ENCODE results near the gene RAPGEF5. TPM values are rescaled to one million over a fixed set of nuclear protein-coding genes. Genes with fewer than 3 reads are reported as not detected.

Gene RAPGEF5
- polyA plus RNA-seq, 1 of the 3 experiments (the other 2 are of a cell fraction), result 1.2 TPM

DNA sequence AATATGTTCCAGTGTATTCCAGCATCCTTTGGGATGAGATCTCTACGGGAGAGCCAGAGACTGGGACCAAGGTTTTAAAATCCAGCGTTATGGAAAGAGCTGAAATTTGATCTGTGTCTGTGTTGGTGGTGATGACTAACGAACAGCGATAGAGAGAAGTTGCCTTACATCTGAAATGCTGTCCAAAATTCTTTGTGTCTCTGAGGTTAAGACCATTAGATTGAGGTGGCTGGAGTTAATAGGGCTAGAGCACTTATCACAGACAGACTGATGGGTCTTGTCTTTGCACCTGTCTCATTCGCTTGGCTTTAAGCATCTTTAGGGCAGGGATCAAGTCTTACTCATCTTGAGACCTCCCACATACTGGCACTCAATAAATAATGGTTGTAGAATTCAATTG, 41.0 kb upstream of the RAPGEF5 start (continued):
- TF ChIP-seq, protein P1, sequence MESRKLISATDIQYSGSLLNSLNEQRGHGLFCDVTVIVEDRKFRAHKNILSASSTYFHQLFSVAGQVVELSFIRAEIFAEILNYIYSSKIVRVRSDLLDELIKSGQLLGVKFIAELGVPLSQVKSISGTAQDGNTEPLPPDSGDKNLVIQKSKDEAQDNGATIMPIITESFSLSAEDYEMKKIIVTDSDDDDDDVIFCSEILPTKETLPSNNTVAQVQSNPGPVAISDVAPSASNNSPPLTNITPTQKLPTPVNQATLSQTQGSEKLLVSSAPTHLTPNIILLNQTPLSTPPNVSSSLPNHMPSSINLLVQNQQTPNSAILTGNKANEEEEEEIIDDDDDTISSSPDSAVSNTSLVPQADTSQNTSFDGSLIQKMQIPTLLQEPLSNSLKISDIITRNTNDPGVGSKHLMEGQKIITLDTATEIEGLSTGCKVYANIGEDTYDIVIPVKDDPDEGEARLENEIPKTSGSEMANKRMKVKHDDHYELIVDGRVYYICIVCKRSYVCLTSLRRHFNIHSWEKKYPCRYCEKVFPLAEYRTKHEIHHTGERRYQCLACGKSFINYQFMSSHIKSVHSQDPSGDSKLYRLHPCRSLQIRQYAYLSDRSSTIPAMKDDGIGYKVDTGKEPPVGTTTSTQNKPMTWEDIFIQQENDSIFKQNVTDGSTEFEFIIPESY (IDR thresholded peaks at IDR 0.05; ENCODE audit: borderline replicate concordance, low read depth), result peak; percentile 56; the same call in 1 of the 2 replicates
- peak; percentile 90 for TF ChIP-seq TCF12 (IDR thresholded peaks at IDR 0.05)
- peak; percentile 70 for TF ChIP-seq POLR2AphosphoS5 (IDR thresholded peaks at IDR 0.05; ENCODE audit: low read depth, low read length)
- TF ChIP-seq GATA2 (CRISPR knock-in tag; IDR thresholded peaks at IDR 0.05), result no peak
- TF ChIP-seq EP300 (IDR thresholded peaks at IDR 0.05; ENCODE audit: borderline replicate concordance in 1 of 2, low read depth in 1 of 2, low read length in 1 of 2), result peak; percentile 30 to 83; a peak in 2 of 4 replicates
- TF ChIP-seq, protein P2, sequence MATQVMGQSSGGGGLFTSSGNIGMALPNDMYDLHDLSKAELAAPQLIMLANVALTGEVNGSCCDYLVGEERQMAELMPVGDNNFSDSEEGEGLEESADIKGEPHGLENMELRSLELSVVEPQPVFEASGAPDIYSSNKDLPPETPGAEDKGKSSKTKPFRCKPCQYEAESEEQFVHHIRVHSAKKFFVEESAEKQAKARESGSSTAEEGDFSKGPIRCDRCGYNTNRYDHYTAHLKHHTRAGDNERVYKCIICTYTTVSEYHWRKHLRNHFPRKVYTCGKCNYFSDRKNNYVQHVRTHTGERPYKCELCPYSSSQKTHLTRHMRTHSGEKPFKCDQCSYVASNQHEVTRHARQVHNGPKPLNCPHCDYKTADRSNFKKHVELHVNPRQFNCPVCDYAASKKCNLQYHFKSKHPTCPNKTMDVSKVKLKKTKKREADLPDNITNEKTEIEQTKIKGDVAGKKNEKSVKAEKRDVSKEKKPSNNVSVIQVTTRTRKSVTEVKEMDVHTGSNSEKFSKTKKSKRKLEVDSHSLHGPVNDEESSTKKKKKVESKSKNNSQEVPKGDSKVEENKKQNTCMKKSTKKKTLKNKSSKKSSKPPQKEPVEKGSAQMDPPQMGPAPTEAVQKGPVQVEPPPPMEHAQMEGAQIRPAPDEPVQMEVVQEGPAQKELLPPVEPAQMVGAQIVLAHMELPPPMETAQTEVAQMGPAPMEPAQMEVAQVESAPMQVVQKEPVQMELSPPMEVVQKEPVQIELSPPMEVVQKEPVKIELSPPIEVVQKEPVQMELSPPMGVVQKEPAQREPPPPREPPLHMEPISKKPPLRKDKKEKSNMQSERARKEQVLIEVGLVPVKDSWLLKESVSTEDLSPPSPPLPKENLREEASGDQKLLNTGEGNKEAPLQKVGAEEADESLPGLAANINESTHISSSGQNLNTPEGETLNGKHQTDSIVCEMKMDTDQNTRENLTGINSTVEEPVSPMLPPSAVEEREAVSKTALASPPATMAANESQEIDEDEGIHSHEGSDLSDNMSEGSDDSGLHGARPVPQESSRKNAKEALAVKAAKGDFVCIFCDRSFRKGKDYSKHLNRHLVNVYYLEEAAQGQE (IDR thresholded peaks at IDR 0.05; ENCODE audit: low read depth, low read length), result peak; percentile 77
- no peak for TF ChIP-seq RAD21 (IDR thresholded peaks at IDR 0.05; ENCODE audit: low read length)
- TF ChIP-seq TEAD4 (IDR thresholded peaks at IDR 0.05; ENCODE audit: borderline replicate concordance, insufficient read depth), result peak; percentile 85
- TF ChIP-seq MXI1 (IDR thresholded peaks at IDR 0.05; ENCODE audit: low read depth, low read length), result no peak
- TF ChIP-seq CHD2 (IDR thresholded peaks at IDR 0.05; ENCODE audit: low read length, partially characterized antibody), result no peak
- peak; percentile 81 for TF ChIP-seq NFIC (IDR thresholded peaks at IDR 0.05; ENCODE audit: borderline replicate concordance)
- TF ChIP-seq, protein P3, sequence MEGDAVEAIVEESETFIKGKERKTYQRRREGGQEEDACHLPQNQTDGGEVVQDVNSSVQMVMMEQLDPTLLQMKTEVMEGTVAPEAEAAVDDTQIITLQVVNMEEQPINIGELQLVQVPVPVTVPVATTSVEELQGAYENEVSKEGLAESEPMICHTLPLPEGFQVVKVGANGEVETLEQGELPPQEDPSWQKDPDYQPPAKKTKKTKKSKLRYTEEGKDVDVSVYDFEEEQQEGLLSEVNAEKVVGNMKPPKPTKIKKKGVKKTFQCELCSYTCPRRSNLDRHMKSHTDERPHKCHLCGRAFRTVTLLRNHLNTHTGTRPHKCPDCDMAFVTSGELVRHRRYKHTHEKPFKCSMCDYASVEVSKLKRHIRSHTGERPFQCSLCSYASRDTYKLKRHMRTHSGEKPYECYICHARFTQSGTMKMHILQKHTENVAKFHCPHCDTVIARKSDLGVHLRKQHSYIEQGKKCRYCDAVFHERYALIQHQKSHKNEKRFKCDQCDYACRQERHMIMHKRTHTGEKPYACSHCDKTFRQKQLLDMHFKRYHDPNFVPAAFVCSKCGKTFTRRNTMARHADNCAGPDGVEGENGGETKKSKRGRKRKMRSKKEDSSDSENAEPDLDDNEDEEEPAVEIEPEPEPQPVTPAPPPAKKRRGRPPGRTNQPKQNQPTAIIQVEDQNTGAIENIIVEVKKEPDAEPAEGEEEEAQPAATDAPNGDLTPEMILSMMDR (IDR thresholded peaks at IDR 0.05), result no peak
- no peak for TF ChIP-seq YY1 (IDR thresholded peaks at IDR 0.05; ENCODE audit: low read depth)
- TF ChIP-seq RFX5 (IDR thresholded peaks at IDR 0.05; ENCODE audit: low read length), result no peak

DNA sequence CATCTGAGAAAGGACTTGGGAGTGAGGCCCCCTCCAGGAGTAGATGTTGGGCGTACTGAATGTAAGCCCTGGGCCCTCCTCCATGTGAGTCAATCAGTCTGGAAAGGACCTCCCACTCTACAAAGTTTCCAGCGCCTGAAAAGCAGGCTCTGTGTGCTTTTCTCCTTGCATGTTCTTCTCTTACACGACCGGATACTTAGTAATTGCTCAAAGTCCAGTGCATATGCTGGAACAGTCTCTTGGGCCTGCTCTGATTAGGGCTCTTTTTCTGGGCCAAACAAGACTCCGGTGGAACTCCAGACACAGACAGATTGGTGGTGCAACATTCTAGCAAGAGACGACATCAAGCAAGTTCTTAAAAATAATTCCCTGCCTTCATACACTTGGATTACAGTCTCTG, 38.3 kb upstream of the RAPGEF5 start:
- 85% methylated on average over 5 of the region's 6 CpGs for WGBS (ENCODE audit: low lambda C conversion rate)
- H3K4me3 ChIP-seq (ENCODE audit: low read depth in 2 of 2, low read length in 1 of 2), result no peak overlapping the region
- CTCF ChIA-PET, result interaction anchor here (1.1 to 1.6 kb wide), 2 partner anchors 58 to 285 kb away, joined by 3 to 5 read pairs; no protein-coding TSS in a partner anchor
- TF ChIP-seq, protein P4, sequence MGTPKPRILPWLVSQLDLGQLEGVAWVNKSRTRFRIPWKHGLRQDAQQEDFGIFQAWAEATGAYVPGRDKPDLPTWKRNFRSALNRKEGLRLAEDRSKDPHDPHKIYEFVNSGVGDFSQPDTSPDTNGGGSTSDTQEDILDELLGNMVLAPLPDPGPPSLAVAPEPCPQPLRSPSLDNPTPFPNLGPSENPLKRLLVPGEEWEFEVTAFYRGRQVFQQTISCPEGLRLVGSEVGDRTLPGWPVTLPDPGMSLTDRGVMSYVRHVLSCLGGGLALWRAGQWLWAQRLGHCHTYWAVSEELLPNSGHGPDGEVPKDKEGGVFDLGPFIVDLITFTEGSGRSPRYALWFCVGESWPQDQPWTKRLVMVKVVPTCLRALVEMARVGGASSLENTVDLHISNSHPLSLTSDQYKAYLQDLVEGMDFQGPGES (IDR thresholded peaks at IDR 0.05; ENCODE audit: low read depth, low read length), result no peak
- TF ChIP-seq SIN3A (IDR thresholded peaks at IDR 0.05; ENCODE audit: borderline replicate concordance, low read depth, low read length) (no peak), RAD21 (IDR thresholded peaks at IDR 0.05; ENCODE audit: low read length) (no peak), EZH2phosphoT487 (IDR thresholded peaks at IDR 0.05; ENCODE audit: borderline replicate concordance, low read depth) (no peak)
- TF ChIP-seq, protein P2 (IDR thresholded peaks at IDR 0.05; ENCODE audit: low read depth, low read length), result no peak

More for the DNA sequence above, 38.3 kb upstream of the RAPGEF5 start:
- Histone ChIP-seq H3K9me2 (no peaks in the 10 kb centered on the region), H4K20me1 (ENCODE audit: insufficient read depth) (no peaks in the 10 kb centered on the region), H3K9me3 (no peaks in the 10 kb centered on the region), H3K4me2 (no peak overlapping the region), H3F3A (replicated peaks; ENCODE audit: insufficient read depth) (peaks cover 13% of the 10 kb centered on the region), H3K4me1 (ENCODE audit: control insufficient read depth in 1 of 2, insufficient read depth in 2 of 2, low read depth in 1 of 2, low read length in 1 of 2) (peaks cover 9 to 12% of the 10 kb centered on the region in 2 experiments; a peak in 2 of 4 replicates), H2AFZ (ENCODE audit: low read depth) (no peak overlapping the region), H3K27ac (ENCODE audit: low read depth in 2 of 2, low read length in 1 of 2) (no peak overlapping the region), H3K27me3 (ENCODE audit: insufficient read depth) (no peaks in the 10 kb centered on the region), H3K79me2 (ENCODE audit: insufficient read depth) (no peaks in the 10 kb centered on the region), H3K9ac (no peak overlapping the region), H3K36me3 (replicated peaks in 1 of 2; ENCODE audit: control insufficient read depth in 1 of 2, insufficient read depth in 2 of 2, low read length in 1 of 2) (no peaks in the 10 kb centered on the region)
- POLR2A ChIA-PET, result no interaction called here
- DNase-seq, result no peak
